SH-SY5Y (cell line): ENCODE data around the gene RSU1.

Experiments used
- GATA2 ChIP-seq: IDR thresholded peaks from 2 replicates; pipeline ENCODE4 v1.6.1; 2011; ENCODE audit warnings: mild to moderate bottlenecking, low read depth, low read length
- GATA3 ChIP-seq: IDR thresholded peaks from 2 replicates; pipeline ENCODE4 v1.6.1; 2011; ENCODE audit warnings: low read depth, mild to moderate bottlenecking, low read length, moderate library complexity

GRCh38 chr10:16803464-16803863 lies 13.8 kb downstream of the RSU1 start:
- TF ChIP-seq GATA2 (no peak), GATA3 (no peak)
